Mononuclear cell (primary cell): ENCODE measurements around the gene ADAMTS2. TPM values are rescaled to one million over a fixed set of nuclear protein-coding genes. Genes with fewer than 3 reads are reported as not detected.

ENCODE experiments used
- H3K27me3 ChIP-seq: 2 replicates; pipeline ENCODE4 v1.6.0; 2011; ENCODE audit warnings: low read length, control low read depth; ENCODE audit not compliant: insufficient read depth
- H3K4me1 ChIP-seq: 2 replicates; pipeline ENCODE4 v1.5.1; 2011; ENCODE audit warnings: mild to moderate bottlenecking, low read length, control low read depth; ENCODE audit not compliant: insufficient read depth
- H3K4me3 ChIP-seq: 2 replicates; pipeline ENCODE4 v1.5.1; 2011; ENCODE audit warnings: mild to moderate bottlenecking, low read length, moderate library complexity
- H3K9me3 ChIP-seq: 2 replicates; pipeline ENCODE4 v1.5.1; 2011; ENCODE audit warnings: low read depth, mild to moderate bottlenecking, control low read depth, low read length
- total RNA-seq: library from RNA; depleted of rRNA; stranded (reverse); fragments of >200 nt; gene quantifications from one replicate; pipeline ENCODE4 v1.2.3, GENCODE V29; 2012

Gene ADAMTS2
- total RNA-seq, 1 donor = 0.21 TPM

- Histone ChIP-seq H3K4me3 (no peak overlapping the region), H3K9me3 (no peaks in the 10 kb centered on the region), H3K4me1 (no peaks in the 10 kb centered on the region), H3K27me3 (no peaks in the 10 kb centered on the region)
Measured at GRCh38 chr5:179211068-179211467, 134.2 kb downstream of the ADAMTS2 start.

GRCh38 chr5:179210478-179210877 lies 134.8 kb downstream of the ADAMTS2 start:
- H3K9me3 ChIP-seq = no peaks in the 10 kb centered on the region
- H3K4me3 ChIP-seq = no peak overlapping the region
- no peaks in the 10 kb centered on the region for H3K4me1 ChIP-seq
- H3K27me3 ChIP-seq = no peaks in the 10 kb centered on the region

- H3K4me3 ChIP-seq = no peak overlapping the region
- H3K4me1 ChIP-seq = no peaks in the 10 kb centered on the region
- no peaks in the 10 kb centered on the region for H3K27me3 ChIP-seq
- no peaks in the 10 kb centered on the region for H3K9me3 ChIP-seq
Measured at GRCh38 chr5:179209359-179210150, 135.7 kb downstream of the ADAMTS2 start.

GRCh38 chr5:179208706-179209358 lies 136.4 kb downstream of the ADAMTS2 start:
- no peaks in the 10 kb centered on the region for H3K9me3 ChIP-seq
- no peaks in the 10 kb centered on the region for H3K4me1 ChIP-seq
- no peaks in the 10 kb centered on the region for H3K27me3 ChIP-seq
- H3K4me3 ChIP-seq = no peak overlapping the region

- no peaks in the 10 kb centered on the region for H3K4me1 ChIP-seq
- no peaks in the 10 kb centered on the region for H3K27me3 ChIP-seq
- H3K9me3 ChIP-seq = no peaks in the 10 kb centered on the region
- no peak overlapping the region for H3K4me3 ChIP-seq
Measured at GRCh38 chr5:179207920-179208705, 137.1 kb downstream of the ADAMTS2 start.

GRCh38 chr5:179207470-179207869 lies 137.8 kb downstream of the ADAMTS2 start:
- Histone ChIP-seq H3K4me3 (no peak overlapping the region), H3K9me3 (no peaks in the 10 kb centered on the region), H3K27me3 (no peaks in the 10 kb centered on the region), H3K4me1 (no peaks in the 10 kb centered on the region)

GRCh38 chr5:179206366-179206765 lies 138.9 kb downstream of the ADAMTS2 start:
- Histone ChIP-seq H3K4me1 (no peaks in the 10 kb centered on the region), H3K27me3 (no peaks in the 10 kb centered on the region), H3K4me3 (no peak overlapping the region), H3K9me3 (no peaks in the 10 kb centered on the region)

- H3K9me3 ChIP-seq = no peaks in the 10 kb centered on the region
- H3K27me3 ChIP-seq = no peaks in the 10 kb centered on the region
- H3K4me1 ChIP-seq = no peaks in the 10 kb centered on the region
- no peak overlapping the region for H3K4me3 ChIP-seq
Measured at GRCh38 chr5:179205277-179205676, 140.0 kb downstream of the ADAMTS2 start.

- Histone ChIP-seq H3K27me3 (no peaks in the 10 kb centered on the region), H3K4me1 (no peaks in the 10 kb centered on the region), H3K4me3 (no peak overlapping the region), H3K9me3 (no peaks in the 10 kb centered on the region)
Measured at GRCh38 chr5:179204572-179204971, 140.7 kb downstream of the ADAMTS2 start.

GRCh38 chr5:179203248-179203647 lies 142.0 kb downstream of the ADAMTS2 start:
- Histone ChIP-seq H3K4me1 (no peaks in the 10 kb centered on the region), H3K27me3 (no peaks in the 10 kb centered on the region), H3K9me3 (no peaks in the 10 kb centered on the region), H3K4me3 (no peak overlapping the region)

- Histone ChIP-seq H3K27me3 (no peaks in the 10 kb centered on the region), H3K9me3 (no peaks in the 10 kb centered on the region)
Measured at GRCh38 chr5:179201986-179202385, 143.3 kb downstream of the ADAMTS2 start.

GRCh38 chr5:179199246-179199645 lies 146.0 kb downstream of the ADAMTS2 start:
- Histone ChIP-seq H3K4me3 (no peak overlapping the region), H3K4me1 (no peaks in the 10 kb centered on the region), H3K9me3 (no peaks in the 10 kb centered on the region), H3K27me3 (no peaks in the 10 kb centered on the region)

More at GRCh38 chr5:179201986-179202385, 143.3 kb downstream of the ADAMTS2 start:
- Histone ChIP-seq H3K4me3 (no peak overlapping the region), H3K4me1 (no peaks in the 10 kb centered on the region)

GRCh38 chr5:179198825-179199224 lies 146.4 kb downstream of the ADAMTS2 start:
- Histone ChIP-seq H3K9me3 (no peaks in the 10 kb centered on the region), H3K4me1 (no peaks in the 10 kb centered on the region), H3K27me3 (no peaks in the 10 kb centered on the region), H3K4me3 (no peak overlapping the region)

- Histone ChIP-seq H3K4me3 (no peak overlapping the region), H3K9me3 (no peaks in the 10 kb centered on the region), H3K4me1 (no peaks in the 10 kb centered on the region)
Measured at GRCh38 chr5:179196405-179197079, 148.7 kb downstream of the ADAMTS2 start.

More at GRCh38 chr5:179196405-179197079, 148.7 kb downstream of the ADAMTS2 start:
- no peaks in the 10 kb centered on the region for H3K27me3 ChIP-seq
